Endothelial cell of umbilical vein (primary cell): ENCODE measurements around the gene ALG6.

Source experiments
- EZH2 ChIP-seq: IDR thresholded peaks from 2 replicates; pipeline ENCODE4 v1.6.1; 2012; ENCODE audit warnings: borderline replicate concordance, low read depth, mild to moderate bottlenecking, moderate library complexity, low read length, inconsistent platforms; ENCODE audit not compliant: severe bottlenecking
- FOS ChIP-seq: IDR thresholded peaks from 2 replicates; pipeline ENCODE4 v1.6.1; 2011; ENCODE audit warnings: mild to moderate bottlenecking, low read length, moderate library complexity, borderline replicate concordance; ENCODE audit not compliant: insufficient read depth
- GATA2 ChIP-seq: IDR thresholded peaks from 2 replicates; pipeline ENCODE4 v1.7.0; 2011; ENCODE audit warnings: low read depth, mild to moderate bottlenecking, moderate library complexity, mixed read lengths, low read length; ENCODE audit not compliant: insufficient read length, insufficient read depth
- JUN ChIP-seq: IDR thresholded peaks from 2 replicates; pipeline ENCODE4 v1.6.1; 2011; ENCODE audit warnings: borderline replicate concordance, low read depth; ENCODE audit not compliant: insufficient read length, insufficient read depth
- MYC ChIP-seq: IDR thresholded peaks from one replicate; pipeline ENCODE4 v1.6.1; 2011; ENCODE audit warnings: mild to moderate bottlenecking, low read depth, low read length
- POLR2A ChIP-seq: IDR thresholded peaks from 2 replicates; pipeline ENCODE4 v1.6.1; 2012; ENCODE audit warnings: low read depth, mild to moderate bottlenecking, control low read depth, low read length
- POLR2AphosphoS5 ChIP-seq: IDR thresholded peaks from 2 replicates; pipeline ENCODE4 v1.6.1; 2012; ENCODE audit warnings: low read depth, mild to moderate bottlenecking, control low read depth, low read length, moderate library complexity; ENCODE audit not compliant: insufficient read depth
- TF ChIP-seq, protein P1 (sequence below), 2 donors: IDR thresholded peaks; 1 replicate in 1 of 2; 2 replicates in 1 of 2; pipeline ENCODE4 v1.5.1; 2011; ENCODE audit warnings: low read length in 2 of 2, mild to moderate bottlenecking in 2 of 2, moderate library complexity in 2 of 2, control low read depth in 1 of 2, inconsistent platforms in 1 of 2, low read depth in 1 of 2; ENCODE audit not compliant: insufficient read depth in 1 of 2; ENCODE audit errors: extremely low read depth in 1 of 2
- TF ChIP-seq, protein P2 (sequence below): IDR thresholded peaks from 2 replicates; pipeline ENCODE4 v1.6.1; 2011; ENCODE audit not compliant: insufficient read depth, insufficient read length

DNA sequence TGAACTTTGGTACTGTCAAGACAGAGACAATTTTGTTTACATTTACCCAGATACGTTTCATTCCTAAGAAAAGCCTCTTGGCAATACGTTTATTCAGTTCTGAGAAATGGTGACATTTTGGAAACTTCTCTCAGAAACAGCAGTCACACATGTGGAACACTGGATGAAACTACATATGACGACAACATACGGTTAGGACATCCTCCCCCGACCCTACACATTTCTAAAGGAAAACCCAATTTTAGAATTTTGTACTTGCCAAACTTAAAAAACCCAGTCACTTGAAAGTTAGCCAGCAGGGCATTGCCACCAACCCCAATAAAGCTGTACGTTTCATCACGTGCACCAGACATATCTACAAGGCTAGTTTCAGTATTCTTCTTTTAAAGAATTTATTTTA, 98.8 kb downstream of the ALG6 start:
- TF ChIP-seq, protein P1, sequence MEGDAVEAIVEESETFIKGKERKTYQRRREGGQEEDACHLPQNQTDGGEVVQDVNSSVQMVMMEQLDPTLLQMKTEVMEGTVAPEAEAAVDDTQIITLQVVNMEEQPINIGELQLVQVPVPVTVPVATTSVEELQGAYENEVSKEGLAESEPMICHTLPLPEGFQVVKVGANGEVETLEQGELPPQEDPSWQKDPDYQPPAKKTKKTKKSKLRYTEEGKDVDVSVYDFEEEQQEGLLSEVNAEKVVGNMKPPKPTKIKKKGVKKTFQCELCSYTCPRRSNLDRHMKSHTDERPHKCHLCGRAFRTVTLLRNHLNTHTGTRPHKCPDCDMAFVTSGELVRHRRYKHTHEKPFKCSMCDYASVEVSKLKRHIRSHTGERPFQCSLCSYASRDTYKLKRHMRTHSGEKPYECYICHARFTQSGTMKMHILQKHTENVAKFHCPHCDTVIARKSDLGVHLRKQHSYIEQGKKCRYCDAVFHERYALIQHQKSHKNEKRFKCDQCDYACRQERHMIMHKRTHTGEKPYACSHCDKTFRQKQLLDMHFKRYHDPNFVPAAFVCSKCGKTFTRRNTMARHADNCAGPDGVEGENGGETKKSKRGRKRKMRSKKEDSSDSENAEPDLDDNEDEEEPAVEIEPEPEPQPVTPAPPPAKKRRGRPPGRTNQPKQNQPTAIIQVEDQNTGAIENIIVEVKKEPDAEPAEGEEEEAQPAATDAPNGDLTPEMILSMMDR (IDR thresholded peaks at IDR 0.05; ENCODE audit: extremely low read depth in 1 of 2, insufficient read depth in 1 of 2, low read depth in 1 of 2, low read length in 2 of 2): no peak
- TF ChIP-seq EZH2: no peak
- TF ChIP-seq POLR2A: no peak
- no peak for TF ChIP-seq JUN
- TF ChIP-seq POLR2AphosphoS5: no peak
- no peak for TF ChIP-seq FOS
- no peak for TF ChIP-seq MYC
- TF ChIP-seq, protein P2, sequence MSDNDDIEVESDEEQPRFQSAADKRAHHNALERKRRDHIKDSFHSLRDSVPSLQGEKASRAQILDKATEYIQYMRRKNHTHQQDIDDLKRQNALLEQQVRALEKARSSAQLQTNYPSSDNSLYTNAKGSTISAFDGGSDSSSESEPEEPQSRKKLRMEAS: no peak
- TF ChIP-seq GATA2: no peak
